GM18868 (cell line): Measurements from ENCODE around the gene MICALL2.

Source experiments
- ATAC-seq: cut with Tn5 transposase; IDR thresholded peaks from one replicate; pipeline ENCODE4 v1.9.1; 2021; ENCODE audit warnings: mild to moderate bottlenecking, moderate library complexity; ENCODE audit not compliant: unreplicated experiment

The MICALL2 gene

DNA sequence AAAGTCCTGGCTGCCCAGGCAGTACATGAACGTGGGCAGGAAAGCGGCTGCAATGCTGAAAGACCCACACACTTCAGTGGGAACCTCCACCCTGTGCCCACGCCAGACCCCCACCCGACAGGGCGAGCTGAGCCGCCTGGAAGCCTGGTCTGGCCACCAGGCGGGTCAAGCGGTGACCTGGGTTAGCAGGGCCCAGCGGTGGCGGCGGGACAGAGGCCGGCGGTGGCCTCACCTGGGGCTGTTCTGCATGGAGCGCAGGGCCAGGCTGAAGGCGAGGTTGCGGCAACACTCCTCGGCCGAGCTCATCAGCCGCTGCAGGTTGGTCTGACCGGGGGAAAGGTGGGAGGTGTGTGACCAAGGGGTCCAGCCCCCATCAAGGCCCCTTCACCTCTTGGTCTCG, 11.6 kb upstream of the MICALL2 start:
- ATAC-seq: no peak

DNA sequence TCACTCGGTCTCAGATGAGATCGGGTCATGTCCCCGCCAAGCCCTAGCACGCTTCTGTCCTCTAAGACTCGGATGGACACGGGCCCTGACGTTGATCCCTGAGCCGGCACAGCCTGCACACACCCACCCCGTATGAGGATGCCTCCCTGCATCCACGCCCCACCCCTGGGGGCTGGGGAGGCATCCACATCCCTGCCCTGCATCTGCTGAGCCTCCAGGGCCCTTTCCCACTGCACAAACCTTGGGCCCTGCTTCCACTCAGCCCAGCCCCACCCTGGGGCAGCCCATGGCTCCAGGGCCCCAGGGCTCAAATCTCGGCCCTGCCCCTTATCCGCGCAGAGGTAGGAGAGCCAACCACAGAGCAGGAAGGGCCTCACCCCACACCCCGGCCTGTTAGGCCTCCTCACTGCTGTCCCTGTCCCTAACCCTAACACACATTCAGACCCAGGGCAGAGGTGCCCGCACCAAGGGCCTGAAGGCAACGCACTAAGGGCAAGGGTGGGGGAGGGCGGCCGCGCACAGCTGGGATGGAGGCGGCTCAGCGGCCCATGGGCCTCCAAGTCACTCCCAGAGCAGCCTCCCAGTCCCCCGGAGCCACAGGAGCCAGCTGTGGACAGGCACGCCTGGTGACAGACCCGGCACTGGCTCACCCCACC, 9.5 kb upstream of the MICALL2 start:
- ATAC-seq: no peak

DNA sequence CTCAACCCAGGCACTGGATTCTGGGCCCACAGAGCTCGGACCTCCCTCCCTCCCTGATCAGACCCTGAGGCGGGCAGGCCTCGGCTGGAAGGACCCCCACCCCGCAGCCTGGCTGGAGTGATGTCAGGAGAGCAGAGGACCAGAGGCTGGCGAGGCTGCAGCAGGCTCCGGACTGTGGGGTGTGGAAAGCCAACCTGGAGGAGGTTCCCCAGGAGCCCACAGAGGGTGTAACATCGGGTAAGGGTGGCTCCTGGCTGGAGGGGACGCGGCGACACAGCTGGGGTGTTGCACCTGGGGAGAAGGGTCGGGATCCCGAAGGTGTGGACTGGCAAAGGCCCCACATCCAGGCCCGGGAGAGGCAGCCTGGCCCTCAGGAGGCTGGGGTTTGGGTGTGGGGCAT, 8.9 kb upstream of the MICALL2 start:
- no peak for ATAC-seq

DNA sequence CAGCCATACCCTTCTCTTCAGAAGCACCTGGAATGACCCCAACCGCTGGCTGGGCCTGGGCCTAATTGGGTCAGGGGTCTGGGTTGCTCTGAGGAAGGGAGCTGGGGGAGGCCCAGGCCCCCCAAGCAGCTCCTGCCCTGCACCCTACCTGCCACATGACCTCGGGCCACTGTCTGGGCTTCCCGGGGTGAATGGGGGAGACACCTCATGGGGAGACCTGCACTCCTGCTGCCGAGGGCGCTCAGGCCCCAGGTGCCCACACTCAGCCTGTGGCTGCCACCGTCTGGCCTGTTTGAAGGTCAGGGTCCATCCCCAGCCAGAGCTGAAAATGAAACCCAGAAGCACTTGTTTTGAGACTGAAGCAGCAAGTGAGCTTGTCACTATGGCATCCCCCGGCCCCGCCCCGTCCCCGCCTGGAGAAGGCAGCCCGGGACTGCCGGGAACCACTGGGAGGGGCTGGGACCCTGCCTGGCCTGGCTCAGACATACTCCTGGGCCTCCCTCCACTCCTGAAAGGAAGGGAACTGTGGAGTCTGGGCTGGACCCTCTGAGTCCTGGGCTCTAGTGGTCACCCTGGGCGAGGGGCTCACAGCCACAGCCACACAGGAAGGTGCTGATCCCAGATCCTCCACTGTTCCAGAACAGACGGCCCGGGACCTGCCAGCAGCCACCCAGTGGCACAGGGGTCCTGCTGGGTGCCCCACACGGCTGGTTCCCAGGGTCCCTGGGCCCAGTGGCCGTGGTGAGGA, 7.4 kb upstream of the MICALL2 start:
- ATAC-seq: no peak

DNA sequence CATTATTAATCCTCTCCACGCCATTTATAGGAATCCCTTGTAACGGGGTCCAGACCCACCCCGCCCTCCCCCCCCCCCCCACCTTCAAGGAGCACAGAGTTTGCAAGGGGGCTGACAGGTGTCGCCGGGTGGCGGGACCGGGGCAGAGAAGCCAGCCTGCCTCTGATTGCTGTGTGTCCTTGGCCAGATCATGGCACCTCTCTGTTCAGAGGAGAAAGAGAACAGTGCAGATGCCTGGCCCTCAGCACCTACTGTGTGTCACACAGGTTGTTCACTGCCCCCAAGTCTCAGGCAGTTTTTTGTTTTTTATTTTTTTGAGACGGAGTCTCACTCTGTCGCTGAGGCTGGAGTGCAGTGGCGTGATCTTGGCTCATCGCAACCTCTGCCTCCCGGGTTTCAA, 5.4 kb upstream of the MICALL2 start:
- no peak for ATAC-seq

DNA sequence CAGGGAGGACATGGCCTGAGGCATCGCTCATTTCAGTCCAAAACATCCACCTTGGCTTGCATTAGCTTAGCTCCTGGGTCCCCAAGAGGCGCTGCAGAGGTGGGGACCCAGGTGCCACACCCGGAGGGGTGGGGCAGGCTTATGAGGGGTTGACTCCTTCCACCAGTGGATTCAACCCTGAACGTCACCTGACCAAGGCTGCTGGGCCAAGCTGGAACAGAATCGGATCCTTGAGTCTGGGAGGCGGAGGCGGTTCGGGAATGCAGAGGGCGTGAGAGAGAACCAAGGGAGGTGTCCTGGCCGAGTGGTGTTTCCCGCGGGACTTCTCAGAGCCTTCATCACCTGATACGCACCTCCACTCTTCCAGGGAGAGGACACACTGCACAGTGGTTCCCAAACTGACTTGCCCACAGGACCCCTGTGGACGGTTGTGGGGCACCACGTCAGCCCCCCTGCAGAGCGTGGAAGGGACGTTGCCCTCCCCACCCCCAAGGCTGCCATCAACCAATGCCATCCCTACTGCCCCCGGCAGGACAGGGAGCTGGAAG, 4.5 kb upstream of the MICALL2 start:
- ATAC-seq: no peak

DNA sequence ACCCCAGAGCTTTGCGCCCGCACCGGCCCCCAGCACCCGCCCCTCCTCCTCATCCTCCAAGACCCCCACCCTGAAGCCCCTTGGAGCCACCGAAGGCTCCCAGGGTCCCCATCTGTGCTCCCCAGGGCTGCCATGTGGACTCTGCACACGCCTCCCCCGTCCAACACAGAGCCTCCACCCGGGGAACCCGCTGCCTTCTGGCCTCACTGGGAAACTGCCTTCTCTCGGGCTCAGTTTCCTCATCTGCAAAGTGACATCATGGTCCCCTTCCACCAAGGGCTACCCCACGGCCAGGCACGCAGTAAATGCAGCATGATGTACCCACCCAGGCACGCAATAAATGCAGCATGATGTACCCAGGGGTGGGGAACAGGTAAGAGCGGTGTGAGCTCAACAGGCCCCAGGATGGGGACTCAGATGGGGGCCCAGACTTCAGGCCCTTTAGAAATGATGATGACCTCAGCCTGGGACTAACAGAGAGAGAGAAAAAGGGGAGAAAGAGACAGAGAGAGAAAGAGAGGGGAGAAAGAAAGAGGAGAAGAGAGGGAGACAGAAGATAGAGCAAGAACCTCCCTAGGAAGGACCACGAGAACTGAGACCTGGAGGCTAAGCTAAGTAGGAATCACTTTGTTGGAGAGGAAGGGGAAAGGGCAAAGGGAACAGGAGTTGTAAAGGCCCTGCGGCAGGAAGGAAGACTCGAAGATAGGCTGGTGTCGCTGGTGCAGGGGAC, 2.5 kb upstream of the MICALL2 start:
- no peak for ATAC-seq

DNA sequence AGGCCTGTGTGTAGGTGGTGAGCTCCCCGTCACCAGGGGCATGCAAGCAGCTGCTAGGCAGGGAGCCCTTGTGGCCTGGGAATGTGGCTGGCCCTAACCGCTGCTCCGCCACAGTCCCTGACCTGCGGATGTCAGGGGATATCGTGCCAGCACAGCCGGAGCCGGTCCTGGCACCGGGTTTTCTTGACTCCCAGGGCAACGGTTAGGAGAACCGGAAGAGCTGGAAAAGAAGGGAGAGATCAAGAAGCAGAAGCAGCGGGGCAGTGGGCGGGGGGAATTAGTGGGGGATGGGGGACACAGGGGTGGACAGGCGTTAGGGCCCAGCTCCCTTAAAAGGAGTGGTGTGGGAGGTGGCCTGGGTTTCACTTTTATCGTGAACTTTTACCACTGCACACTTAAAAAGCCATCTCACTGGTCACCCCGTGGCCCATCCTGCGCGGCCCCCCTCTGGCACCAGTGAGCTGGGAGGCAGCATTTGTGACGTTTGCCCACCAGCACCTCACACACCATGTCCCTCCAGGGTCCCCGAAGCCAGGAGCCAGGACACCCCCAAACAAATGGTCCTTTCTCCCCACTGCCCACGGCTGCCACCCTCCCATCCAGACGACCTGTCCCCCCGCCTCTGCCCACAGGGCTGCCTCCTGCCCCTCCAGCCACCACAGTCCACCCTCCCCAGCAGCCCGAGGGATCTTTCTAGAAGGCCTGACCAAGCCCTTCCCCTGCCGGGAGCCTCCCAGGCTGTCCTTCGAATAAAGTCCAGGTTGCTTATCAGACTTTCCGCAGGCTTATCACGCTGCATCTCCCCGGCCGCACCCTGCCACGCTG, 1.8 kb upstream of the MICALL2 start:
- no peak for ATAC-seq

DNA sequence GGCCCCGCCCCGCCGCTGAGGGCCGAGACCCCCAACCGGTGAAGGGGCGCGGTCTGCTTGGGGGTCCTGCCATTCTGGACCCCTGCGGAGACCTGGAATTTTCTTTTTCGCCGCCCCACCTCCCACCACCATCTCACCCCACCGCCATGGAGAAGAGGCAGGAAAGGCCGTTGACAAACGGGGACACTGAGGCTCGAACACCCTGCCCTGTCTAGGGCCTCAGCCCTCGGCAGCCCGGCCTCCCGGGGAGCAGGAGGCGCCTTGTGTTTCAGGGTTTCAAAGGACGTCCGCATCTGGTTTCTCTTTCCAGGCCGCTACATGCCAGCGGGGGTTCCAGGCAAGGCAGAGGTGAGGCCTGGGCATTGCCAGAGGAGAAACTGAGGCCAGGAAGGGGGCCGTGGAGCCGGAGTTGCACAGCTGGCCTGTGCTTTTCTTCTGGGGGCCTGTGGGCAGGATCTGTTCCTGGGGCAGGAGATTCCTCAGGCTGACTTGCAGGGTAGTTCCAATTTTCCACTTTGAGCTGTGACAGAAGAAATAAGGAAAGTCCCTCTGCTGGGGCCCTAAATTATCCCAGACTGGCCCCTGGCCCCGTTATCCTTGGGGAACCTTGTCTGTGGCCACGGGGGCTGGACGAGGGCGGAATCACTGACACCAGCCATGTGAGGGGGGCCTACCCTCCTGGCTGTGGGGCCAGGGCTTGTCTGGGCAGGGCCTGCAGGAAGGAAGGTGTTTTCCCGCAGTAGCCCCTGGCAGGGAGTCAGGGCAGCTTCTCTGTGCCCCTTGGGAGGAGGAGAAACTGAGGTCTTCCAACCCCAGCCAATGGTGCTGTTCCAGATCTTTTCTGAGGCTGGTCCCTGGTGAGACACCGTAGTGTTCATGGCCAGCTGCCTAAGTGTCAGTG, 900 bp upstream of the MICALL2 start:
- no peak for ATAC-seq

DNA sequence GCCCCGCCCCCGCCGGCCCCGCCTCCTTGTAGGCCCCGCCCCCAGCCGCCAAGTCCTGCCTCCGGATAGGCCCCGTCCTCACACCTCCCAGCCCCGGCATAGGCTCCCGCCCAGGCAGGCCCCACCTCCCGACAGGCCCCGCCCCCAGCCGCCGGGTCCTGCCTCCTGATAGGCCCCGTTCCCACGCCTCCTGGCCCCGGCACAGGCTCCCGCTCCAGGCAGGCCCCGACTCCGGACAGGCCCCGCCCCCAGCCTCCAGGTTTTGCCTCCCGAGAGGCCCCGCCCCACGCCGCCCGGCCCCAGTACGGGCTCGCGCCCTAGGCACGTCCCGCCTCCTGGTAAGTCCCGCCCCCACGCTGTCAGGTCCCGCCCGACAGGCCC, 232 bp upstream of the MICALL2 start:
- ATAC-seq: peak; percentile 89

DNA sequence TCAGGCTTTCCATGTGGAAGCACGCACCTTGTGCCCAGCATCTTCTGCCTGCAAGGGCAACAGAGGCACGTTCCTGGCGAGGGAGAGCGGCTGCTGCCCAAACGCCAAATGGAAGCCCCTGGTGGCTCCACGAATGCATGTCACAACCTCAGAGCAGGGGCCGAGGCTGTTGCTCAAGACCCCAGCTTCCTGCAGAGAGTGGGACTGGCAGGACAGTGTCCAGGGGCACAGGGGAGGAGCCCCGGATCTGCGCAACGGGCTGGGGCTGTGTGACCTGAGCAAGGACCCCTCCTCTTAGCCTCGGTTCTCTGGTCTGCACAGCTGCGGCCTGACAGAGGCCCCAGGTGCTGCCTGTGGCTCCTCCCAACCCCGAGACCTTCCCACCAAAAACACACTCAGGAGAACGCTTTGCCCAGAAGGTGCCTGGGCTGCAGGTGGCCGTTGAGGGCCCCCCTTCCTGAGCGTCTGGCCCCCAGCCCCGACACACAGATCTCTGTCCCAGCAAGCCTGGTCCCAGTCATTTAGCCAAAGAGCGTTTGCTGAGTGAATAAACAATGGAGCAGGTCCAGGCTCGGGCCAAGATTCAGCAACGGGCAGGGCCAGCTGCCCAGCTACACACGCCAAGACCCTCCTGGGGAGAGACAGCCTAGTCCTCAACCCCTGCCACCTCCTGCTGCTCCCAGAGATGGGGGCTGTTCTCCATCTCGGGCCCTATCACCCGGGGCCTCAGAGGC, 1.2 kb downstream of the MICALL2 start:
- no peak for ATAC-seq

DNA sequence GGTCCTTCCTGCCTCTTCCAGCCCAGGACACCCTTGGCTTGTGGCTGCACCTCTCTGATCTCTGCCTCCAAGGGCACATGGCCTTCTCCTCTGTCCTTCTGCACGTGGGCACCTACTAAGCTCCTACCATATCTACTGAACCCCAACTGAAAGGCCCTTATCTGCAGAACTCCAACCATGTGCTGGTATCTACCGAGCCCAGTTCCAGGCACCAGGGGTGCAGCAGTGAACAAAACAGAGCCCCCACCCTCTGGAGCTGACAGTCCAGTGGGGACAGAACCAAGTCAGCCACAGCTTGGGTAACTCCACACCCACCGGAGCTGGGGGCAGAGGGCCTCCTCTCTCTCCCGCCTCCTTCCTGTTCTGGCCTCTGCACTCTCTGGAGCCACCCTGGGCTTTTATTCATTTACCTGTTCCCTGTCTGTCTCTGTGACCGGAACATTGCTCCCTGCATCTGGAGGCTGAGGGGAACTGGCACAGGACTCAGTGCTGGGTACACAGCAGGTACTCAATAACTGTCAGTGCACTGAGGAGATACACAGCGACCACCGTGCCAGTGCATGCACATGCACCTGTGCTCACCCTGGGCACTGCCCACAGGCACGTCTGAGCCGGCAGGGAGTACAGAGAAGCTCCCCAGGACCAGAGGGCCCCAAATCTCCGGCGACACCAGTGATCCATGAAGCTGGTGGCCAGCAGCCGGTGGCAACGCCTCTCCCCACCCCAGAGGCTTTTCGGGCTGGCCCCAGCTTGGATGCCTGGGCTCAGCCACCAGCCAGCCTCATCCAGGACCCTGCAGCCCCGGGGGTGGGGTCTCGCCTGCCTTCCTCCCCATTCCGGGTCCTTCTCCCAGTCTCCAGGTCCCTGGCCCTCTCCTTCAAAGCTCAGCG, 2.0 kb downstream of the MICALL2 start:
- ATAC-seq: no peak

DNA sequence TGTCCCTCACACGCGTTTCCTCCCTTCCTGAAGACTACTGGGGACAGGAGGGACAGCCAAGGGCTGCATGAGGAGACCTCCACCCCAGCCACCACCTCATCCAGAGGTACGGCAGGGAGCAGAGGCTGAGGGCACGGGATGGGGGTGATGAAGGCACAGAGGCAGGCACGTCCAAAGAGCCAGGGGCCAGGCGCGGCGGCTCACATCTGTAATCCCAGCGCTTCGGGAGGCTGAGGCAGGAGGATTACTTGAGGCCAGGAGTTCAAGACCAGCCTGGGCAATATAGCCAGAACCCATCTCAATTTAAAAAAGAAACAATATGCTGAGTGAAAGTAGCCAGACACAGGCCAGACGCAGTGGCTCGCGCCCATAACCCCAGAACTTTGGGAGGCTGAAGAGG, 3.3 kb downstream of the MICALL2 start:
- ATAC-seq: no peak

DNA sequence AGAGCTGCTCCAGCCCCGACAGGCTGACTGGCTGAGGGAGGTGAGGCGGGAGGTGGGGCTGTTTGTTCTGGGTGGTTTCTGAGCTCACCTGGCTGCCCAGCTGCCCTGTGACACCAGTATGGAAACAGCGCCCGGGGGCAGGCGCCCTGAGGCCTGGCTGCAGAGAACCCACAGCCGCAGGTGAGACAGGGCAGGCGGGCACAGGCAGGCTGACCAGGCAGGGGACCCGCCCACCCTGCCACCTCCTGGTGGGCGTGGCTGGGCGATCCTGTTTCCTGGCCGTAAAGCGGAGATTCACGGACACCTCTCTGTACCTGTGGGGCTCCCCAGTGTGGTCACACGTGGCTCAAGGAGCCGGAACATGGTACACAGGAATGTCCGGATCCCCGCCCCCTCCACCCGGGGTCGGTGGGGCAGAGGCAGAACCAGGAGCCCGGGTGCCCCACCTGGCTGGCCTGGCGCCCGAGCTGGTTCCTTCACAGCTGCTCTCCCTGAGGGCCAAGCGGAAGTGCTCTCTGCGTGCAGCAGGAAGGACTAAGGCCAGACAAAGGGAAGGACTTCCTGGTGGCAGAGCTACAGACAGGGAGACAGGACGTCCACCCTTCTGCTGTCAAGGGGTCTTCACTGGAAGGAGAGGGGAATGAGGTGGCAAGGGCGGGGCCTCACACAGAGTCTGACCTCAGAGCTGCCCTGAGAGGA, 3.9 kb downstream of the MICALL2 start:
- no peak for ATAC-seq

DNA sequence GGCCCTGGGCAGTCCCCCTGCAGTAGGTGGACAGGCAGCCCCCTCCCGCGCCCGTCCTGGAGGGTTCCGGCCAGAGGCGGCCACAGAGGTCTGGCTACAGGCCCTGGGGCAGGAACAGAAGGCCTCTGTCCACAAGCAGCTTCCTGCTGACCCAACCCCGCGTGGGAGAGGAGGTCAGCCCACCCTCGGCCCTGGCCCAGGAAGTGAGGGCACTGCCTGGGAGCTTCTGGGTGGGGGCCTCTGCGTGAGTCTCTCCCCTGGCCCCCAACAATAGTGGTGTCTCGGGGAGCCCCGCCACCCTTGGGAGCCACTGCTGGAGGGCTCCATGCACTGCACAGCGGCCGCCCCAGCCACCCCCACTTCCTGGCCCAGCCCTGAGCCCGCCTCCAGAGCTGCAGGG, 4.7 kb downstream of the MICALL2 start:
- ATAC-seq: no peak

DNA sequence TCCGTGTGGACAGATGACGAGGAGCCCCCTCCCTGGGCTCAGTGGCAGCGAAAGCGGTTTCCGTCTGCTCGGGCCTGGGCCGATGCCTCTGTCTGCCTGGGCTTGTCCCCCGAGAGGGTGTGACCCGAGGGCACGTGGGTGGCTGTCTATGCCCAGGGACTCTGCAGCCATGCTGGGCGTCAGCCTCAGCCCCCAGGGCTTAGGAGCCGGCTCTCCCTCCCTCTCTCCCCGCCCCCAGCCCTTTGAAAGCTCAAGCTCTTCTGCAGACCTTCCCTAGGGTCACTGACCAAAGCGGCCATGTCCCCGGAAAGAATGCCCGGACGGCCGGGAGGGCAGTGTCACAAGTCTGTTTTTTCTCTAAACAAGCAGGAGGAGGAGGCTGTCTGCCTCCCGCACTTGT, 7.1 kb downstream of the MICALL2 start:
- ATAC-seq: no peak

DNA sequence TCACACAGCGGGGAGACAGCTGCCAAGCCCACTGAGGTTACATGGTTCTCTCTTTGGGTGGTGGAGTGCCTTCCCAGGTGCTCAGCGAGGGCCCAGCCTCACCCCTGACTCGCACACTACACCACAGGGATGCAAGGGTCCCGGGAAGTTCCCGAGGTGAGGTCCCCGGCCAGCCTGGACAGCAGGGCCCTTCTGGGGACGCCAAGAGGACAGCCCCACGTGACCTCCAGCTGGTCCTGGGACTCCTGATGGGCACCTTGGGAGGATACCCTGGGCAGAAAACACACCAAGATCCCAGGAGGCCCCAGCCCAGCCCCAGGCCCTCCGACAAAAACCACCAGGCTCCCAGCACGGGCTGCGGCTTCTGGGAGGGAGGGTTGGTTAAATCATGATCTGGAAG, 8.3 kb downstream of the MICALL2 start:
- no peak for ATAC-seq

DNA sequence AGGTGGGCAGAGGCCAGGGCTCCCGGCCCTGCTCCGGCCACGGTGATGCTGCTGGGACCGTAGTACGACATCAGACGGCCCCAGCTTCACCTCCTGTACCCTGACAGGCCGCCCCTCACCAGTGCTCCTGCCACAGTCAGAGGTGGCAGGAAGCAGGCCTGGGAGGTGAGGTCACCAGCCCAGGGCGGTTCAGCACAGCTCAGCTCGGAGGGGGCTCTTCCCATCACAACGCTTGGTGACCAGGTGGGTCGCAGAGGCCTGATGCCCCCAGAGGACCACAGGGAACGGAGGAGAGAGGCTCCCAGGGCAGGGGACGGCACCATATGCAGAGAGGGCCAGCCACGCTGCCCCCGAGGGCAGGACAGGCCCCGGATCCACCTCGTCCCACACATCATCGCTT, 8.8 kb downstream of the MICALL2 start:
- no peak for ATAC-seq
